HG03045 (cell line): ENCODE results near the gene SLFN12L.
"Not testable (repeated sequence)": the region's sequence is repeated elsewhere in the genome, so short reads cannot be mapped to it uniquely, and the experiment has no call there.

ENCODE experiments used
- ATAC-seq: cut with Tn5 transposase; IDR thresholded peaks from one replicate; pipeline ENCODE4 v1.9.1; 2021; ENCODE audit warnings: mild to moderate bottlenecking, moderate library complexity; ENCODE audit not compliant: unreplicated experiment

SLFN12L gene

DNA sequence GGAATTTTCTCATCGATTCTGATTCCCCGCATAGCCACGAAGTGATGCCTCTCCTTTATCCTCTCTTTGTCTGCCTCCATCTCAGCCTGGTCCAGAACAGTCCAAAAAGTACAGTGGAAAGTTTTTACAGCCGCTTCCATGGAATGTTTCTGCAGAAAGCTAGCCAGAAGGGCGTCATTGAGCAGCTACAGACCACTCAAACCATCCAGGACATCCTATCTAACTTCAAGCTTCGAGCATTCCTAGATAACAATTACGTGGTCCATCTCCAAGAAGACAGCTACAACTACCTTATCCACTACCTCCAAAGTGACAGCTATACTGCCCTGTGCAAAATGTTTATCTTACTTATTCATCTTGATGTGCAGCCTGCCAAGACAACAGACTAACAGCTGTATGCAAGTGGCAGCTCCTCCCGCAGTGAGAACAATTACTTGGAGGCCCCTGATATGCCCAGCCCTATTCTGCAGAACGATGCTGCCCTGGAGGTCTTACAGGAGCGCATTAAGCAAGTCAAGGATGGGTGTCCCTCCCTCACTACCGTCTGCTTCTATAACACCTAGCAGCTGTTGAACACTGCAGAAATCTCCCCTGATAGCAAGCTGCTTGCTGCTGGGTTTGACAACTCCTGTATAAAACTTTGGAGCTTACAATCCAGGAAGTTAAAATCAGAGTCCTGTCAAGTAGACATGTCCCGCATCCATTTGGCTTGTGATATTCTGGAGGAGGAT is 38.9 kb downstream of the SLFN12L start:
- ATAC-seq, result no peak

GRCh38 chr17:35496451-35497290 is 40.8 kb downstream of the SLFN12L start:
- no peak for ATAC-seq

DNA sequence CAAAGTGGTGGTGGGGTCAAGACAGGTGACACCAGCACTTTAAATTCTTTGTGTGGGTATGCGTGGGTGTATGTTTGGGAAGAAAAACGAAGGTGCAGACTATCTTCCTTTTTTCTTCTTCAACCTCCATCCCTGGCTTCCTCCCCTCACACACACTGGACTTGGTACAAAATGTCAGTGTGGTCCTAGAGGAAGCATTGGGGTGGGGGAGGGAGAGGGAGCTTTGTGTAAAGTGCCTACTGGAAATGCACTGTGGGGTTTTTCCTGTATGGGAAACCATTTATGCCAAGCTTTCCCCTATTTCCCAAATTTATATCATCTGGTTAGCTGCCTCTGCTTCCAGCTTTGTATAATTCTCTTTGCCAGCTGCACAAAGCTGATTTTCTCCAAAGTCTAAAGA is 44.4 kb downstream of the SLFN12L start:
- no peak for ATAC-seq

- ATAC-seq, result no peak
These were observed 46.1 kb downstream of the SLFN12L start for GRCh38 chr17:35491417-35491816.

GRCh38 chr17:35489944-35490343 is 47.5 kb downstream of the SLFN12L start:
- ATAC-seq, result no peak

DNA sequence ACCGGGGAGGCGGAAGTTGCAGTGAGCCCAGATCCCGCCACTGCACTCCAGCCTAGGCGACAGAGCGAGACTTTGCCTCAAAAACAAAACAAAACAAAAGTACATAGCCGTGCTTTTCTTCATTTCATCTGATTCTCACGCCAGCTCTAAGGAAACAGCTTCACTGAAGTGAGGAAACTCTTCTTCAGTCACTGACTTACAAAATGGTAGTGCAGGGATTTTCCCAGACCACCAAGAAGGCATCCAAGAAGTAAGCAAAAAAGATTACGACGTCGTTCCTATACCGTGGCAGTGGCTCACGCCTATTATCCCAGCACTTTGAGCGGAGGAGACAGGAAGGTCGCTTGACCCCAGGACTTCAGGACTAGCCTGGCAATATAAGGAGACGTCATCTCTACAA is 48.5 kb downstream of the SLFN12L start:
- no peak for ATAC-seq

- ATAC-seq, result no peak
These were observed 50.4 kb downstream of the SLFN12L start for GRCh38 chr17:35486920-35487732.

DNA sequence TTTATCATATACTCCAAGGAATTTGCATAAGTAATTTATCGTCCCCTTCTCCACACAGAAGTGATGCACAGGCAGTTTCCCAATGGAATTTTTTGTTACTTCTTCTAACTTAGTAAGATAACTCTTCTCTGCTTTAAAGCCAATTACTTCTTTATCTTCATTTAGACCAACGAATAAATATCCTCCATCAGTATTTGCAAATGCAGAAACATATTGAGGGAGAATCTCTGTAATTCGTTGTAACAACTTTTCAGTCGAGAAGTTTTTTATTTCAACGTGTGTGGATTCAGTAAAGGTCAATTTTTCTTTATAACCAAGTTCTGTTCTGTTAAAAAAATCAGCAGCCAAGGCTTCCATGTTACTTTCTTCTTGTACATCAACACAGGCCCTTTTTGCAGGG is 58.2 kb downstream of the SLFN12L start:
- ATAC-seq, result no peak

DNA sequence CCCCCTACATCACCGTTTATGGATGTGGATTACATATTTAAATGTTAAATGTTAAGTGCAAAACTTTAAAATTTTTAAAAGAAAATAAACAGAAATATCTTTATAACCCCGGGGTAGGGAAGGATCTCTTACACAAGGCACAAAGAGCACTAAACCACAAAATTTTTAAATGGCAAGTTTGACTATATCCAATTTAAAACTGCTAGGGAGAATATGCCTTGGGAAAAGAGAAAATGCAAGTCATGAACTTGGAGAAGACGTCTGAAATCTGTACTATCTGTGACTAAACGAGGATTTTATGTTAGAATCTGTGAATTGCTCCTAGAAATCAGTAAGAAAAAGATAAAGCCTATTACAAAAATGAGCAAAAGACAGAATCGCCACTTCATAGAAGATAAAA is 60.2 kb downstream of the SLFN12L start:
- no peak for ATAC-seq

DNA sequence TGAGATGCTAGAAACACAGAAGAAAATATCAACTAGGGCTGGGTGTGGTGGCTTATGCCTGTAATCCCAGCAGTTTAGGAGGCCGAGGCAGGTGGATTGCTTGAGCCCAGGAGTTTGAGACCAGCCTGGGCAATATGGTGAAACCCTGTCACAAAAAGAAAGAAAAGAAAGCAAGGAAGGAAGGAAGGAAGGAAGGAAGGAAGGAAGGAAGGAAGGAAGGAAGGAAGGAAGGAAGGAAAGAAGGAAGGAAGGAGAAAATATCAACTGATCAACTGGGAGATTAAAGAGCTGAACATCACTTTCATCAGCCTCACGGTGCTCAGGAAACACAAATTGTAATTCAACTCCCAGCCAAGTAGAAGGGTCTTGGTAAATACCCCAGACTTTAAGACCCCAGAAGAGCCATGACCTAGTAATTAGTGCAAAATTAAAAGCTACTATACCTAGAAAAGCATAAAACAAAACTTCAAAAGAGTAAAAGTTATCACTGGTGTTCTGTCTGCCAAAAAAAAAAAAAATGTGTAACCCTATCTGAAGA is 61.1 kb downstream of the SLFN12L start:
- ATAC-seq, result no peak

DNA sequence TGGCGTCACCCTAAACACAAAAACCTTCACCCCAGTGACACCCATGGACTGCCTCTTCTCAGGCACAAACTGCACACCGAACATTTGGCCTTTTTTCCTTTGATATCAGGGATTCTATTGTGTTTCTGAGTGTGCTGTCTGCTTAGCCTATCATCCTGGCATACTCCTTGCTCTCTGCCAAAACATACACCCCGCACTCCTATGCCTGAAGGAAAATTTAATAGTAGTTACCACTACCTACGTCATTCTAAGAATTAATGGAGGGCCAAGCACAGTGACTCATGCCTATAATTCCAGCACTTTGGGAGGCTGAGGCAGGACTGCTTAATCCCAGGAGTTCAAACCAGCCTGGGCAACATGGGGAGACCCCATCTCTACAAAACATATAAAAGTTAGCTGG is 69.0 kb downstream of the SLFN12L start:
- ATAC-seq, result no peak

- ATAC-seq, result no peak
These were observed 69.7 kb downstream of the SLFN12L start for GRCh38 chr17:35467824-35468223.

DNA sequence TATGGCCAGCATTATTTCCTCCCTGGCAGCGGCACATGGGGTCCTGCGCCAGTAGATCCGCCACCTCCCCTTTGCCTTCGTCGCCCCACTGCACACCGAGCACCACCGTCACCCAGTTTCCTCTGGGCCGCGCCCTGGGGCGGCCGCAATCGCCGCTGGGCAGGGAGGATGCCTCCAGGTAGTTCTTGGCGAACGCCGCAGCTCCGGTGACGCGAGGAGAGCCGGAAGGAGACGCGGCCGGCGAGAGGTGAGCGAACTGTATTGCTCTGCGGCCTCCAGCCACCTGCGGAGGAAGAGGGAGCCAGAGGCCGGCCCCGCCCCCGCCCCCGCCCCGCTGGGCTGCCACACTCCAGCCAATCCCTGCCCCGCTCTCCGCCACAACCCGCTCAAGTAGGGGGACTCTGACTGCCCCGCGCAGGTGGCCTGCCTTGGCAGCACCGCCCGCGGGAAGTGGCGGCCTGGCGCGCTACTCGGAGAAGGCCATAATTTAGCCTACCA is 77.1 kb downstream of the SLFN12L start:
- ATAC-seq, result peak; percentile 89

GRCh38 chr17:35454035-35454434 is 83.4 kb downstream of the SLFN12L start:
- ATAC-seq, result not testable (repeated sequence)

- no peak for ATAC-seq
These were observed 84.3 kb downstream of the SLFN12L start for GRCh38 chr17:35453171-35453570.

GRCh38 chr17:35449371-35449931 is 88.0 kb downstream of the SLFN12L start:
- no peak for ATAC-seq

DNA sequence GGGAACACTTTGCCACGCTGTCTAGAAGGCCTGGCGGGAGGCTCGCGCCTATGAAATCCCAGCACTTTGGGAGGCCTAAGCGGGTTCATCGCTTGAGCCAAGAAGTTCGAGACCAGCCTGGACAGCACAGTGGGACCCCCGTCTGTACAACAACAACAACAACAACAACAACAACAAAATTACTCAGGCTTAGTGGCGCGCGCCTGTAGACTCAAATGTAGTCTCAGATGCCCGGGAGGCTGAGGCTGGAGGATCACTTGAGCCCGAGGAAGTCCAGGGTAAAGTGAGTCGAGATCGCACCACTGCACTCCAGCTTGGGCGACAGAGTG is 88.6 kb downstream of the SLFN12L start:
- peak; percentile 2 for ATAC-seq

- peak; percentile 68 for ATAC-seq
These were observed 89.1 kb downstream of the SLFN12L start, which contains the start of gene SLFN13 for GRCh38 chr17:35448214-35448898. Gene SLFN13, minus strand, starts transcription at chr17:35448766. Its CDS starts 3,086 bp downstream, at chr17:35445680.

DNA sequence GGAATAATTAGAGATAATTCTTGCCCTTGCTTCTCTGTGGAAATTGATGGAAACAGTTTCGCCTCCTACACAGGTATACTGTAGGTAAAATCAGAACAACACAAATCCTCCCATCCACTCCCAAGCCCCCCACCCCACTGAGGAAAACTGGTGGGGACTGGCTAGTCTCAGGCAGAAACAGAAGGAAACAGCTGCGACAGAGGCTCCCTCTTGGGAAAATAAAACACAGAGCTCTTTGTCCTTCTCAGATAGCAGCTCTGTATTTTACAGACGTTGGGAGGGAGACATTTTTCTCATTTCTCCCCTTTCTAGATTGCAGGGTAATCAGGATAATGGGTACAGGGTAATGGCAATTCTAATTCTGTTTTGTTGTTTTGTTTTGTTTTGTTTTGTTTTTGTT is 90.0 kb downstream of the SLFN12L start:
- no peak for ATAC-seq

DNA sequence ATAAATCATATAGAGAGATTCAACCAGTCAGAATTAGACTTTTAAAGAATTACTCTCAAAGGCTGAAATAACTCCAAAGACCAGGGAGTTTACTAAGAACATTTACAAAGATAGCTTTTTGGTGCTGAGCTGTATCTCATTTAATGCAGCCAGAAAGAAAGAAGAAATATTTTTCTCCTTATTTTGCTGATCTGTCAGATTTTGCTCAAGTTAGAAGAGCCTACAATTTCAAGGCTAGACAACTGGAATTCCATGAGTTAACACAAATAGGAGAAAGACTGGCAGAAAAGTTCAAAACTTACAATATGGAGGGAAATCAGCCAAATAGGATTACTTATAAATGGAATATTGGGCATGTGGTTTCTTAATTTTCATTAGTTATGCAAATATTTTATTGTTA is 99.0 kb downstream of the SLFN12L start:
- ATAC-seq, result no peak
